HG02943 (cell line): ENCODE results near the gene PLXNB3.
"Not testable (repeated sequence)": the region's sequence is repeated elsewhere in the genome, so short reads cannot be mapped to it uniquely, and the experiment has no call there.

Source experiments
- ATAC-seq: cut with Tn5 transposase; IDR thresholded peaks from one replicate; pipeline ENCODE4 v1.9.1; 2021; ENCODE audit warnings: mild to moderate bottlenecking, low read depth, moderate library complexity; ENCODE audit not compliant: unreplicated experiment

Gene PLXNB3

DNA sequence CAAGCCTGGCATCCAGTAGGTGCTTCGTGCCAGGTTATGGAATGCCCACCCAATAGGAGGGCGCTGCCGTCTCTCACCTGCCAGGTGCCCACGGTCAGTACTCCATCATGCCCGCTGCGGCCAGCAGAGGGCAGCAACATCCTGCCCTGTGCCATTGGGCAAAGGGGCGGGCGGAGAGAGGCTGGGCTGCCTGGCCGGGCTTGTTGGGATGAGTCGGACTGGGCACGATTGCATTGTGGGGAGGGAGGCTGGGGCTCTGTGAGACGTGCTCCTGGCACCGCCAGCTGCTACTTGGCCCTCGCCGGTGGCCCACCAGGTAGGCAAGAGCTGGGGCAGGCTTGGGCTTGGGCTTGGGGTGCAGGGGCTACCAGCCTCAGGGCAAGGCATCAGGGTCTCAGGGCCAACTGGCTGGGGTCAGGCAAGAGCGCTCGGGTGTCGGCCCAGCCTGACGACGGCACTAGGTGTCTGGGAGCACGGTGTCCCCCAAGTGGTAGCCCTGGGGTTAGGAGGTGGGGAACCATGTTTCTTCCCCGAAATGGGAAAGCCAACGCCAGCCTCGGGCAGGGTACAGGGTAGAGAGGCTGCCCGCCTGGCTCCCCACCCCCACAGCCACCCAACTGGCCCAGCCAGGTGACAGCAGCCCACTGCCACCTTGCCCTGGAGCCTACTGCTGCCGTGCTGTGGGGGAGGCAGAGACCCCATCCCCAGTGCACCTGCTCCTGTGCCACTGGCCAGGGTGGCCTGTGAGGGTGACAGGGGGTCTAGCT lies at the start of gene PLXNB3:
Gene PLXNB3, plus strand, starts transcription at position 261 of the 767 bp plus-strand sequence. CDS start 1,287 bp downstream, outside the sequence.
- no peak for ATAC-seq

DNA sequence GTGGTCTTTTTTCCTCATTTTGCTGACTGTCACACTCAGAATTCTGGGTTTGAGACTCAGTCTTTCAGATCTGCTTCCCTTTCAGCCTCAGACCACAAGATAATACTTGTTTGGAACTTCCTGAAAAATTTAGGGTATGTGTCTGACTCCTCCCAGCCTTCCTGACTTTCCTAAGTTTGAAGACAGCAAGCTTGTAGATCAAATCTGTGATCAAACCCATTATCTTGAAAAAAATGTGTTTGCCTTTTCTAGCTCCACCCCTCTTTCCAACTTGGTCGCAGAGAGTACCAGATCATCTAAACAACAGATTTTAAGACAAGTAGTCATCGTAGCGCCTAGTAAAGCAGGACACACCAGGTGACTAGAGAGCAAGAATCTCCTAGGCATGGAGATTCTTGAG lies 49.8 kb upstream of the PLXNB3 start:
- no peak for ATAC-seq

DNA sequence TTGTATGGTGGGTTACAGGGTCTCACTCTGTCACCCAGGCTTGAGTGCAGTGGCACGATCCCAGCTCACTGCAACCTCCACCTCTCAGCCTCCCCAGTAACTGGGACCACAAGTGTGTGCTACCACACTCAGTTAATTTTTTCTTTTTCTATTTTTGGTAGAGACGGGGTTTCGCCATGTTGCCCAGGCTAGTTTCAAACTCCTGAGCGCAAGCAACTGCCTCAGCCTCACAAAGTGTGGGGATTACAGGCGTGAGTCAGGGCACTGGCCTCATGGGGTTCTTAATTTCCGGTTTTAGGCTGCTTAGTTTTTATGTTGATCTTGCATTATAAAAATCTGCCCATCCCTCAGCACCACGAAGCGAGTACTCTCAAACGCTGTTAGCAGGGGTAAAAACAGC lies 46.6 kb upstream of the PLXNB3 start:
- ATAC-seq = no peak

DNA sequence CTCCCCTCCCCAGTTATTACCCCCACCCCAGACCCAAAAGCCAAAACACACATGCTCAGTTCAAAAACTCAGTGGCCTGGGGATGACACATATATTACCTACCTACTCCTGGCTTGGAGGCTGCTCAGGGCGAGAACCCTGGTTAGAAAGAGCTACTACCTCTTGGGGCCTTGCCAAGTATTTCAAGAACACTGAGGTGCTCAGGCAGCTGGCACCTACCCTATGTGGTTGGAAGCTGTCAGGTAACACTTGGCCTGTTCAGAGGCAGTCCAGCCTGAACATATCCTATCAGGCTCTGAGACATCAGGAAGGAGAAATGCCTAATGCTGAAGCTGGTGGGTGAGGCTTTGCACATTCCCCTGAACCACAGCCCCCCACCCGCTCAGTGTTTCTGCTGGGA lies 44.8 kb upstream of the PLXNB3 start:
- no peak for ATAC-seq

DNA sequence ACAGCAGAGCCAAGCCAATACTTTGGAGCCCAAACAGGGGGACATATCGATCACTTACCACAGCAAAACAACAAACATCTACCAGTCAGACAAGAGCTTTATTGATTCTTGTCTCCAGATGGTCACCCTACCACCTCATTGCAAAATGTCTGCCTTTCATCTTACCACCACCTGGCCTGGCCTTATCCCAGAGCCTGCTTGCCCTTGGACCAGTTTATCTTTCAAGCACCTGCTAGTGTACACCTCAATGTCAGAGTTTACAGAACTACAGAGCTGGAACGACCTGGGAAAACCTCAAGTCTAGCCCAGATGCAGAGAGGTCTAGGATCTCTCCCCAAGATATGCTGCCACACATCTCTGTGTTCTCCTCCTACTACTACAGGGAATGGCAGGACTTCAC lies 44.3 kb upstream of the PLXNB3 start:
- ATAC-seq = no peak

DNA sequence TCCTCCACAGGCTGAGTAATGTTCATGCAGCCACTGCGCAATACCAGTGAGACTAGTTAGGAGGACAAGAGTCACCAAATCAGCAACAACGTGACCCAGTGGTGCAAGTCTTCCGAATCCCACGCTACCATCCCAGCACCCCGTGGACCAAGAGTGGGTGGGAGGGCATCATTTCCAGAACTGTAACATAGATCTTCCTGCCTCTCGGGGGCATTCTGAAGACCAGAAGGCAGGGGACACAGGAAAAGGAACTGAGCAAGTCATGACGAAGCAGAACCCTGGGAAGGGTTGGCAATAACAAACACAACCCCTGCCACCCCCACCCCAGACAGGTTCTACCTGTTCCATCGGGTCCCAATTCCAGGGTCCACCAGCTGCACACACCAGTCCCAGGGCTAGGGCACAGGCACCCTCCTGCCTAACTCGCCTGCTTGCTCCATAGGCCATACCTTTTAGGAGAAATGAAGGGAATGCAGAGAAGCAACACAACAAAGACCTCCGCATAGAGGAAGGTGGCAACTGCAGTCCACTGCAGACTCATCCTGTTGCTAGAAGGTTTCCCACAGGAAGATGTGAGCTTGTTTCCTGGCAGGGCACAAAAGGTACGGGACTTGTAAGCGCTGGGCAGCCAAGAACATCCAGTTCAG lies 41.2 kb upstream of the PLXNB3 start:
- ATAC-seq = no peak

DNA sequence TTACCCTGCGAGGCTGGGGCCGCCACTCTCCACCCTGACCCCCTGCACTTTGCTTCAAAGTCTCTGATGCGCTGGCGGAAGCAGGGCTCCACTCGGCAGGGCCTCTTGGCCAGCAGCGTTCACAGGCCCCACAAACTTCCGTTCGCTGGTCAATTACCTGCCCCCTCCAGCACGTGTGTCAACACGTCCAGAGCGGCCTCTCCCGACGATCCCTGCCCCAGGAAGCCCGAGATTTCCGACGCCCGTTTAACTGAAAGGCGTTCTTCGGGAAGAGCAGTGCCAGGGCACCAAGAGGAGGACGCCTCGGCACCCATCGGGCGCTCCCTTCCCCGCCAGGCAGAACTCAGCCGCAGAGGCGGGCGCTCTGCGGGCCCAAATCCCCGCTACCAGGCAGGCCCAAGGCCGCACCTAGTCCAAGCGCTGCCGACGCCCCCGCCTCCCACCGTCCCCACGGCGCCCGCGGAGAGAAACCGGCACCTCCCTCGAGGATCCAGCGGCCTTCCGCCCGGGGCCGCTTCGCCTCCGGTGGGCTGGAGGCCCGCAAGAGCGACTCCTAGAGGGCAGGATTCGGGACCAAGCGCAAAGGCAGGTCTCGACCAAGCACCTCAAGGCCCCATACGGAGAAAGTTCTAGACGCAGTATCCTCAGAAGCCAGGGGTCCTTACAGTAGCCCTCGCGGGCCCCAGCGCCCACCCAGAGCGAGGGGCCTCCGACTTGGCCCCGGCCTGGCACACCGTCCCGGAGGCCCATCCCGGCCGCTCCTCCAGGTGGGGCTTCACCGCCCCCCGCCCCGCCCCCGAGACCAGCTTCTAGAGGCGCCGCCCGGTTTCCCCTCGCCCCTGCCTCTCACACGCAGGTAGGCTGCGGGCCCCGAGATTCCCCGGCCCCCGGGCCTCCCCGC lies 40.4 kb upstream of the PLXNB3 start:
- peak; percentile 16 for ATAC-seq

DNA sequence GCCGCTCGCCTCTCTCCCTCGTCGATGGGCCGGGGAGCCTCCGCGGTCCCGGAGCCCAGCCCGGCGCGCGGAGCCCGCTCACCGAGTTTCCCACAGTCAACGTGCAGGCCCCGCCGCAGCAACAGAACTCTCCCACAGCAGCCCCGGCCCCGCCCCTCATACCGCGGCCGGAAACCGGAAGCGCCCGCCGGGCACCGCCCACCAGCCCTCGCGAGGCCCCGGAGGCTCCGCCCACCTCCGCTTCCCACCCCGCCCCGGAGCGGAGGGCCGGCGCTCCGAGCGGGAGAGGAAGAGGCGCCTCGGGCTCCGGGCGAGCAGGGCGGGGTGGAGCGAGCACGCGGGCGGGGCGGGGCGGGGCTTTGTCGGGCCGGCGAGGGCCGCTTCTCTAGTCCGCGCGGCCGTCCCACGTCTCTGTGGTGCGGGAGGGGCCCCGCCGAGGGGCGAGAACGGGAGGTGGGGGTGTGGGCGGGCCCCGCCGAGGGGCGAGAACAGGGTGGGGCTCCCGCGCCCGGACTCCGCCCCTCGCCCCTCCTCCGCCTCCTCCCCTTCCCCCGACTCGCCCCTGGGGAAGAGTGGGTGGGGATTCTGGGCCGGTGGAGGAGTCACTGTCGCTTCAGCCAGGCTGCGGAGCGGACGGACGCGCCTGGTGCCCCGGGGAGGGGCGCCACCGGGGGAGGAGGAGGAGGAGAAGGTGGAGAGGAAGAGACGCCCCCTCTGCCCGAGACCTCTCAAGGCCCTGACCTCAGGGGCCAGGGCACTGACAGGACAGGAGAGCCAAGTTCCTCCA lies 39.6 kb upstream of the PLXNB3 start, which contains the start of the genes ABCD1 and BCAP31:
Gene ABCD1, plus strand, starts transcription at position 605 of the 787 bp plus-strand sequence. CDS start 411 bp downstream, outside the sequence.
Gene BCAP31, minus strand, starts transcription at position 136 of the 787 bp plus-strand sequence. CDS start 1,143 bp downstream, outside the sequence.
- peak; percentile 50 for ATAC-seq

DNA sequence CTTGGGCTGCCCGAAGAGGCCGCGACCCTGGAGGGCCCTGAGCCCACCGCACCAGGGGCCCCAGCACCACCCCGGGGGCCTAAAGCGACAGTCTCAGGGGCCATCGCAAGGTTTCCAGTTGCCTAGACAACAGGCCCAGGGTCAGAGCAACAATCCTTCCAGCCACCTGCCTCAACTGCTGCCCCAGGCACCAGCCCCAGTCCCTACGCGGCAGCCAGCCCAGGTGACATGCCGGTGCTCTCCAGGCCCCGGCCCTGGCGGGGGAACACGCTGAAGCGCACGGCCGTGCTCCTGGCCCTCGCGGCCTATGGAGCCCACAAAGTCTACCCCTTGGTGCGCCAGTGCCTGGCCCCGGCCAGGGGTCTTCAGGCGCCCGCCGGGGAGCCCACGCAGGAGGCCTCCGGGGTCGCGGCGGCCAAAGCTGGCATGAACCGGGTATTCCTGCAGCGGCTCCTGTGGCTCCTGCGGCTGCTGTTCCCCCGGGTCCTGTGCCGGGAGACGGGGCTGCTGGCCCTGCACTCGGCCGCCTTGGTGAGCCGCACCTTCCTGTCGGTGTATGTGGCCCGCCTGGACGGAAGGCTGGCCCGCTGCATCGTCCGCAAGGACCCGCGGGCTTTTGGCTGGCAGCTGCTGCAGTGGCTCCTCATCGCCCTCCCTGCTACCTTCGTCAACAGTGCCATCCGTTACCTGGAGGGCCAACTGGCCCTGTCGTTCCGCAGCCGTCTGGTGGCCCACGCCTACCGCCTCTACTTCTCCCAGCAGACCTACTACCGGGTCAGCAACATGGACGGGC lies 38.8 kb upstream of the PLXNB3 start:
- no peak for ATAC-seq

DNA sequence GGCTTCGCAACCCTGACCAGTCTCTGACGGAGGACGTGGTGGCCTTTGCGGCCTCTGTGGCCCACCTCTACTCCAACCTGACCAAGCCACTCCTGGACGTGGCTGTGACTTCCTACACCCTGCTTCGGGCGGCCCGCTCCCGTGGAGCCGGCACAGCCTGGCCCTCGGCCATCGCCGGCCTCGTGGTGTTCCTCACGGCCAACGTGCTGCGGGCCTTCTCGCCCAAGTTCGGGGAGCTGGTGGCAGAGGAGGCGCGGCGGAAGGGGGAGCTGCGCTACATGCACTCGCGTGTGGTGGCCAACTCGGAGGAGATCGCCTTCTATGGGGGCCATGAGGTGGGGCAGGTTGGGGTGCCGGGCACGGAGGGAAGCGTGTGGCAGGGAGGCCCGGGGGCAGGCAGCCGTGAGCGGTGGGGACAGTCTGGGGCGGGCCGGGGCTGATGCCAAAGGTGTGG lies 38.2 kb upstream of the PLXNB3 start:
- ATAC-seq = no peak

DNA sequence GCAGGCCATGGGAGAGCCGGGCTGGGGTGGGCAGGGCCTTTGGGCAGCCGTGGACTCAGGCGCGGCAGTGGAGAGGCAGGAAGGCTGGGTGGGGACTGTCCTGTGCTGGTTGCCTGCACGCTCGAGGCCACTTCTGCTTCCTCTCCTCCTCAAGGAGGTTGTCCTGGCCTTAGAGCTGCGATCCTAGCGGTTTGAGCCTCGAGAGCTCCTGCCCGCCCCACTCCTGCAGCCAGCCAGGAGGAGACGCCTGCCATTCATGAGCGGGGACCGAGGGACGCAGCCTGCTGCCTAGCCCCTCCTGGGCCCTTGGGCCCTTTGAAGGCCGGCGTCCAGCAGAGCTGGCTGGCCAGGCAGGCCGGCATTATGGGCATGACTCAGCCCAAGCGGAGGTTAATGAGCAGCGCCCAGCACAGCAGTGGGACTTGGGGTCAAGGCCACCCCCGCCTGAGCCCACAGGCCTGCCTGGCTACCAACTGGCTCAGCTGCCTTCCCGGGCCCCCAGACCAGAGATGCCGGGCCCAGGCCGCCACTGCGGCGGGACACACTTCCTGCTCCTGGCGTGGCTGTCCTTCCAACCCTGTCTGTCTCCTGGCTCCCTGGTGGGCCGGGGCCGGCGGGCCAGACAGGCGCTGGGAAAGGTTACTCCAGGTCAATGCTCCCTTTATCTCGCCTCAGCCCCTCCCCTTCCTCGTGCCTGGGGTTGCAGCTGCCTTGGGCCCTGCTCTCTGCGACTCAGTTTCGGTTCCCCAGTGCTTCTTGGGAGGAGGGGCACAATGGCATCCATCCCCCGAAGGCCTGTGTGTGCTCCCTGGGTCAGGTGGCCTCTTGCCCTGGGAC lies 37.5 kb upstream of the PLXNB3 start:
- ATAC-seq = no peak

DNA sequence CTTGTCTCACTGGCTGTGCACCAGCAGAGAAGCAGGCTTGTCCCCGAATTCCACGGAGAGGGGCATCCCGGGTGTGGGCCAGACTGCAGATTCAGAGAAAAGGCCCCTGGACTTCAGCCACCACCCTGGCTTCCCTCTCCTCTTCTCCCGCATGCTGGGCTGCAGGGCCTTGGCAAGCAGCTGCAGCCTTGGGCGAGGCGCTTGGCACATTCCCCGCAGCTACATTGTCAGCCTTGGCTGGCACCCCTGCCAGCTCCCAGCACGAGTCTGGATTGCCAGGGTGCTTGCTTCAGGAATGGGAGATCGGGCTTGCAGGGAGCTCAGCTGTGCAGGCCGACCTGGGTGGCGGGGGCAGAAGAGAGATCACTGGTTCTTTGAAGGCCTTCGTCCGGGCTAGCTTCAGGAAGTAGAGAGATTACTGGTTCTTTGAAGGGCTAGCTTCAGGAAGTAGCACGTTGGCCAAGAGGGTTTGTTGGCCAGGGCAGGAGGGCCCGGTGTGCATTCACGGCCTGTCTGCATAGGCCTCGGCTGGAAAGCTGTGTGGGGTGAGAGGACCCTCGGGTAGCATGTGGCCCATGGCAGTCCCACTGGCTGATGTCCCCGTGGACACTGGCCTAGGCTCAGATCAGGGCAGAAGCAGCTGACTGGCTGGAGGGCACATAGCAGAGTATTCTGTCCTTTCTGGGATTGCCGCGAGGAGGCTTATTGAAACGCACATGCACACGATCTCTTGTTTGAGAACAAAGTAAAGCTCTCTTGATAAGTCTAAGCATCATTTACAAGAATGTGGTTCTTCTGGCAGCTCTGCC lies 36.7 kb upstream of the PLXNB3 start:
- no peak for ATAC-seq

DNA sequence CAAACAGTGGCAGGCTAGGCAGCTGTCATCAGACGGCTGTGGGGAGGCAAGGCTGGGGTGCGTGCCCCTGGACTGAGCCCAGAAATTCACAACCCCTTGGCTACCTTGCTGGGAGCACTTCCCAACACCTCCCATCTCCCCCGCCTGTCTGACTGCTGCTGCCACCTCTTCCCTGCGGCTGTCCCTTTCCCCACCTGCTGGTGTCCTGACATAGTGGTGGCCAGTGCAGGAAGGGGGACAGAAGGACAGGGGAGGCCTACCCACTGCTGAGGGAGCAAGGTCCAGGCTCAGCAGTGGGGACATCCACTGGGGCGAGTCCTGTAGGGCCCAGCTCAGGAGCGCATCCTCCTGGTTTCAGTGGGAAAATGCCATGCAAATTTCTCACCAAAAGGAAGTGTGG lies 36.0 kb upstream of the PLXNB3 start:
- ATAC-seq = no peak

DNA sequence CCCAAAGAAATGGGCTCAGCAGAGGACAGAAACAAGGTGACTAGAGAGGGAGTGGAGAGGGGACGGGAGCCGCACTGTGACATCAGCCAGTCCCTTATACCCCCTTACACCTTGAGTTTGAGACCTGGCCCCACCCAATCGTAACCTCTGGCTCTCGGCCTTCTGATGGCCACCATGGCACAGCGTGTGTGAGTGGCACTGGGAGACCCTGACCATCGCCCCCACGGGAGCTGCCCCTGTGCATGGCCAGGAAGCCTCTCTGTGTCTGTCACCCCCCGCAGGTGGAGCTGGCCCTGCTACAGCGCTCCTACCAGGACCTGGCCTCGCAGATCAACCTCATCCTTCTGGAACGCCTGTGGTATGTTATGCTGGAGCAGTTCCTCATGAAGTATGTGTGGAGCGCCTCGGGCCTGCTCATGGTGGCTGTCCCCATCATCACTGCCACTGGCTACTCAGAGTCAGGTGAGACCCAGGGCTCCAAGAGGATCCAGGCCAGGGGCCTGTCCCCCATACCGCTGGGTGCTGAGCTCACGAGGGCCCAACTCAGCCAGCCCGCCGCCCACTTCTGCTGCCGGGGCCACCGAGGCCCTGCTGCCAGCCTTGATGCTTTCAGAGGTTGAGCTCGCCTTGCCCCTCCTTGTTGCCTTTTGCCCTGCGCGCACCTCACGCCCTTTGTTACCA lies 35.0 kb upstream of the PLXNB3 start:
- ATAC-seq = no peak

DNA sequence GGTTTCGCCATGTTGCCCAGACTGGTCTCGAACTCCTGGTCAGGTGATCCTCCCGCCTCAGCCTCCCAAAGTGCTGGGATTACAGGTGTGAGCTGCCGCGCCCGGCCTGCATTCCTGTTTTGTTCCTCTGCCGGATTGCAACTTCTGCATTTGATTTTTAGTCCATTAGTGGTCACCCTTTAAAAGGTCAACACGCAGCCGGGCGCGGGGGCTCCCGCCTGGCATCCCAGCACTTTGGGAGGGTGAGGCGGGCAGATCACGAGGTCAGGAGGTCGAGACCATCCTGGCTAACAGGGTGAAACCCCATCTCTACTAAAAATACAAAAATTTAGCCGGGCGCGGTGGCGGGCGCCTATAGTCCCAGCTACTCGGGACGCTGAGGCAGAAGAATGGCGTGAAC lies 33.9 kb upstream of the PLXNB3 start:
- not testable (repeated sequence) for ATAC-seq

DNA sequence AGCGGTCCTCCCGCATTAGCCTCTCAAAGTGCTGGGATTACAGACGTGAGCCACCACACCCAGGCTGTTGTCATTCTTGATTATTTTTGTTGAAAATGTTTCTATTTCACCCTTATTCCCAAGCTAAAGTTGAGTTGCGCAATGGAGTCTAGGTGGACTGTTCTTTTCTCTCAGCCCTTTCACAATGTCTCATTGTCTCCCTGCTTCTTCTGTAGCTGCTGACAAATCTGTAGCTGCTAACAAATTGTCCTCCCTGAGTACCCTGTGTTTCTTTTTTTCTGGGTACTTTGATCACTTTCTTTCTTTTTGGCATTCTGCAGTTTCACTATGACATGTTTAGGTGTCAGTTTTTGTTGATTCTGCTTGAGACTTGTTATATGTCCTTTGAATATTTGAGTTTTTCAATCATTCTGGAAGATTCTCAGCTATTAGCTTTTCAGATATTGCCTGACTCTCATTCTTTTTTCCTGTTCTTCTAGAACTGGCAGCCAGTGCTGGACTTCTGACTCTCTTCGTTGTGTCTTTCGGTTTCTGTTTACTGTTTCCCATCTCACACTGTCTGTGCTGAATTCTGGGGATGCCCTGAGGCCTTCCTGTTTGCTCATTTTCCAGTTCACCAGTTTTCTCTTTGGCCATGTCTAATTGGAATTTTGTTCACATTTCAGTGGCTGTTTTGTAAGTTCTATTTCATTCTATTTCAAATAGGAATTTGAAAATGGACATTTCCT lies 32.8 kb upstream of the PLXNB3 start:
- ATAC-seq = no peak
